Measurements from ENCODE around the gene LIN28B. TPM values are rescaled to one million over a fixed set of nuclear protein-coding genes. Genes with fewer than 3 reads are reported as not detected.

LIN28B gene
- total RNA-seq, 1 experiment from 2014 or later: not detected

GRCh38 chr6:105108631-105109262, 151.8 kb downstream of the LIN28B start:
- DNase-seq: no peak
- Histone ChIP-seq H3K4me3 (no peak overlapping the region), H3K27me3 (no peaks in the 10 kb centered on the region), H3K36me3 (no peaks in the 10 kb centered on the region), H3K9me3 (no peaks in the 10 kb centered on the region)

GRCh38 chr6:105109955-105110895, 153.3 kb downstream of the LIN28B start:
- no peaks in the 10 kb centered on the region for H3K36me3 ChIP-seq
- H3K27me3 ChIP-seq: no peaks in the 10 kb centered on the region
- DNase-seq: no peak
- no peaks in the 10 kb centered on the region for H3K9me3 ChIP-seq
- H3K4me3 ChIP-seq: no peak overlapping the region

- H3K27me3 ChIP-seq: no peaks in the 10 kb centered on the region
- no peaks in the 10 kb centered on the region for H3K36me3 ChIP-seq
- H3K9me3 ChIP-seq: no peaks in the 10 kb centered on the region
- H3K4me3 ChIP-seq: no peak overlapping the region
- no peak for DNase-seq
These were observed 154.2 kb downstream of the LIN28B start for GRCh38 chr6:105111105-105111504.

- no peaks in the 10 kb centered on the region for H3K27me3 ChIP-seq
- H3K4me3 ChIP-seq: no peak overlapping the region
- no peaks in the 10 kb centered on the region; the same call in 1 of the 2 replicates for H3K36me3 ChIP-seq
- H3K9me3 ChIP-seq: no peaks in the 10 kb centered on the region
- DNase-seq: no peak
These were observed 155.0 kb downstream of the LIN28B start for GRCh38 chr6:105111871-105112270.

GRCh38 chr6:105112577-105112976, 155.7 kb downstream of the LIN28B start:
- Histone ChIP-seq H3K4me3 (no peak overlapping the region), H3K27me3 (no peaks in the 10 kb centered on the region), H3K36me3 (no peaks in the 10 kb centered on the region; the same call in 1 of the 2 replicates), H3K9me3 (no peaks in the 10 kb centered on the region)
- no peak for DNase-seq

- no peak for DNase-seq
- Histone ChIP-seq H3K9me3 (no peaks in the 10 kb centered on the region), H3K4me3 (no peak overlapping the region), H3K36me3 (no peaks in the 10 kb centered on the region; the same call in 1 of the 2 replicates), H3K27me3 (no peaks in the 10 kb centered on the region)
These were observed 156.5 kb downstream of the LIN28B start for GRCh38 chr6:105113422-105113821.

- H3K4me3 ChIP-seq: no peak overlapping the region
- H3K9me3 ChIP-seq: no peaks in the 10 kb centered on the region
- no peaks in the 10 kb centered on the region for H3K27me3 ChIP-seq
- no peaks in the 10 kb centered on the region; the same call in 1 of the 2 replicates for H3K36me3 ChIP-seq
- no peak for DNase-seq
These were observed 159.2 kb downstream of the LIN28B start for GRCh38 chr6:105116150-105116549.

- H3K27me3 ChIP-seq: no peaks in the 10 kb centered on the region
- no peak overlapping the region for H3K4me3 ChIP-seq
- no peaks in the 10 kb centered on the region; the same call in 1 of the 2 replicates for H3K36me3 ChIP-seq
- no peak for DNase-seq
- H3K9me3 ChIP-seq: no peaks in the 10 kb centered on the region
These were observed 163.7 kb downstream of the LIN28B start for GRCh38 chr6:105120570-105120969.

GRCh38 chr6:105121981-105122380, 165.1 kb downstream of the LIN28B start:
- H3K4me3 ChIP-seq: no peak overlapping the region
- H3K9me3 ChIP-seq: no peaks in the 10 kb centered on the region
- no peaks in the 10 kb centered on the region for H3K36me3 ChIP-seq
- H3K27me3 ChIP-seq: no peaks in the 10 kb centered on the region
- no peak for DNase-seq

- no peak overlapping the region for H3K4me3 ChIP-seq
- no peaks in the 10 kb centered on the region for H3K36me3 ChIP-seq
- no peaks in the 10 kb centered on the region for H3K9me3 ChIP-seq
- no peaks in the 10 kb centered on the region for H3K27me3 ChIP-seq
- no peak for DNase-seq
These were observed 165.8 kb downstream of the LIN28B start for GRCh38 chr6:105122717-105123116.

Other genes starting within 250 kb of the LIN28B start
- 6.2 and 9.0 TPM in 2 replicates for gene HACE1, start 97.2 kb upstream of the LIN28B start, total RNA-seq (2014; rRNA removed; shearing (Covaris generic); ENCODE audit: low replicate concordance)
- 1.8 and 2.2 TPM in 2 replicates for gene POPDC3, start 222.9 kb downstream of the LIN28B start, total RNA-seq (2014; rRNA removed; shearing (Covaris generic); ENCODE audit: low replicate concordance)

Measured in MG63 (cell line).